OCI-LY7 (cell line): ENCODE data around the gene C1orf116. TPM values are rescaled to one million over a fixed set of nuclear protein-coding genes. Genes with fewer than 3 reads are reported as not detected.

Experiments
- BruUV-seq: library from RNA; stranded (reverse); fragments of 400-500 nt; replicated peaks from 2 replicates; lab custom pipeline; 2021; lab: Mats Ljungman, UMichigan
- CTCF ChIA-PET: fragments of 300-600 bp; sonication (Branson Sonifier 250); formaldehyde crosslinking; loops from one replicate; lab custom pipeline; 2022; ENCODE audit warnings: antibody characterized with exemption; ENCODE audit not compliant: unreplicated experiment; lab: Charles Lee
- POLR2A ChIA-PET: fragments of 300-600 bp; sonication (Branson Sonifier 250); formaldehyde crosslinking; loops from one replicate; lab custom pipeline; 2022; ENCODE audit warnings: antibody characterized with exemption; lab: Charles Lee
- DNase-seq: peaks from one replicate; pipeline ENCODE4 v3.0.0-alpha.2; 2015; ENCODE audit warnings: low spot score
- H2AFZ ChIP-seq: fragments of 200-600 bp; sonication (generic), shearing (Covaris generic); 2 replicates; pipeline ENCODE4 v1.6.1; 2014; ENCODE audit warnings: mild to moderate bottlenecking, antibody characterized with exemption, low read length, moderate library complexity
- H3K27ac ChIP-seq: fragments of 200-600 bp; sonication (generic); 2 replicates; pipeline ENCODE4 v1.5.1; 2014; ENCODE audit warnings: mixed run types, low read depth, mild to moderate bottlenecking, moderate library complexity, low read length, inconsistent platforms; ENCODE audit not compliant: poor library complexity, severe bottlenecking
- H3K36me3 ChIP-seq: fragments of 200-600 bp; sonication (generic); 2 replicates; pipeline ENCODE4 v1.6.1; 2014; ENCODE audit warnings: mild to moderate bottlenecking, antibody characterized with exemption, low read length, moderate library complexity, mixed read lengths; ENCODE audit not compliant: insufficient read depth
- H3K4me1 ChIP-seq: fragments of 200-600 bp; sonication (generic); 2 replicates; pipeline ENCODE4 v1.5.1; 2014; ENCODE audit warnings: mild to moderate bottlenecking, low read length; ENCODE audit not compliant: insufficient read depth, poor library complexity, severe bottlenecking
- H3K4me2 ChIP-seq: fragments of 200-600 bp; sonication (generic); 2 replicates; pipeline ENCODE4 v1.6.1; 2014; ENCODE audit warnings: mild to moderate bottlenecking, low read length
- H3K4me3 ChIP-seq: fragments of 200-600 bp; sonication (generic); 2 replicates; pipeline ENCODE4 v1.5.1; 2014; ENCODE audit warnings: mild to moderate bottlenecking, low read depth, low read length; ENCODE audit not compliant: poor library complexity, severe bottlenecking
- H3K79me2 ChIP-seq: fragments of 200-600 bp; sonication (generic); 2 replicates; pipeline ENCODE4 v1.6.1; 2016; ENCODE audit warnings: low read depth, mild to moderate bottlenecking, low read length, moderate library complexity, mixed read lengths; ENCODE audit not compliant: insufficient read depth
- H3K9me2 ChIP-seq: fragments of 200-600 bp; sonication (generic); 2 replicates; pipeline ENCODE4 v1.6.1; 2016; ENCODE audit warnings: mild to moderate bottlenecking, low read length, mixed read lengths; ENCODE audit not compliant: insufficient read depth
- H3K9me3 ChIP-seq: fragments of 200-600 bp; sonication (generic); 2 replicates; pipeline ENCODE4 v1.6.1; 2014; ENCODE audit warnings: mild to moderate bottlenecking, mixed run types, low read length, mixed read lengths
- H4K20me1 ChIP-seq: fragments of 200-600 bp; sonication (generic); 2 replicates; pipeline ENCODE4 v1.6.1; 2014; ENCODE audit warnings: mild to moderate bottlenecking, antibody characterized with exemption, low read length, moderate library complexity, mixed read lengths; ENCODE audit not compliant: insufficient read depth
- CTCF ChIP-seq: fragments of 200-600 bp; sonication (generic); conservative IDR thresholded peaks from 2 replicates; pipeline ENCODE4 v1.5.1; 2014; ENCODE audit warnings: mild to moderate bottlenecking, antibody characterized with exemption, low read length, moderate library complexity, mixed read lengths
- EZH2phosphoT487 ChIP-seq: fragments of 200-600 bp; sonication (generic); IDR thresholded peaks from 2 replicates; pipeline ENCODE4 v1.6.1; 2018; ENCODE audit warnings: low read depth, borderline replicate concordance, mild to moderate bottlenecking, mixed run types, antibody characterized with exemption, low read length, moderate library complexity, mixed read lengths
- intact Hi-C: fragments of 100-400 bp; cut with micrococcal nuclease; formaldehyde crosslinking; loops from one replicate; pipeline ENCODE4 v1.10.0; 2022; ENCODE audit not compliant: unreplicated experiment
- total RNA-seq, 2 experiments: library from RNA; depleted of rRNA in 1 of 2; stranded (reverse); fragments of >200 nt in 1 of 2; shearing (Covaris generic) in 1 of 2; gene quantifications; 2 replicates each; pipeline ENCODE4 v1.2.3, GENCODE V29; 2014 to 2022

The C1orf116 gene
- total RNA-seq, 2 experiments from 2014 or later, result not detected

- H4K20me1 ChIP-seq, result no peaks in the 10 kb centered on the region
- no peaks in the 10 kb centered on the region for H3K9me2 ChIP-seq
- TF ChIP-seq EZH2phosphoT487 (no peak), CTCF (no peak)
- H3K4me1 ChIP-seq, result peaks cover 6% of the 10 kb centered on the region
- intact Hi-C loops, result no loop called here
- no peak overlapping the region for H2AFZ ChIP-seq
- H3K79me2 ChIP-seq, result no peaks in the 10 kb centered on the region
- no peak for DNase-seq
- H3K4me2 ChIP-seq, result no peak overlapping the region
- no peaks in the 10 kb centered on the region for H3K9me3 ChIP-seq
- H3K36me3 ChIP-seq, result peaks cover 63% of the 10 kb centered on the region
- H3K4me3 ChIP-seq, result no peak overlapping the region
- BruUV-seq, result no TSS peak
- CTCF ChIA-PET, result no interaction called here
- no peak overlapping the region for H3K27ac ChIP-seq
- POLR2A ChIA-PET, result no interaction called here
These were observed 34.6 kb upstream of the C1orf116 start for GRCh38 chr1:207067185-207067584.

DNA sequence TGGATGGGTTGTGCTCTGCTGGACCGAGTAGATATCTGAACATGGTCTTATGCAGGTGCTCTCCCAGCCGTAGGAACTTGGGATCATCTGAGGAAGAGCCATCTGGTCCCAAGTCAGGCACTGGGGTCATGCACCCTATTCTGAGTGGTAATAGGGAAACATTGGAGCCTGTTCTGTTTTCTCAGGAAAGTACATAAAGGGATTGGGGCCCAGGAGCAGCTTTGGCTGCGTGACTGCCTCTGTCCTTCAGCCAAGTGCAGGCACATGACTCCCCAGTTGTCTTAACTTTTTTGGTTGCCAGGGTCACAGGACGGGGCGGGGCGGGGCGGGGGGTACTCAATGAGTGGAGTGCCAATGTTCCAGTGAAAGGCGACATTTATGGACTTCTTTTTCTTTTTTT lies 32.0 kb upstream of the C1orf116 start:
- Histone ChIP-seq H3K4me2 (no peak overlapping the region), H3K27ac (no peak overlapping the region), H3K79me2 (no peaks in the 10 kb centered on the region), H3K9me3 (no peaks in the 10 kb centered on the region), H3K36me3 (peaks cover 59% of the 10 kb centered on the region), H3K4me1 (peaks cover 2% of the 10 kb centered on the region), H3K4me3 (no peak overlapping the region), H4K20me1 (no peaks in the 10 kb centered on the region), H2AFZ (no peak overlapping the region), H3K9me2 (no peaks in the 10 kb centered on the region)
- ChIA-PET CTCF (no interaction called here), POLR2A (no interaction called here)
- intact Hi-C loops, result no loop called here
- no peak for TF ChIP-seq CTCF
- TF ChIP-seq EZH2phosphoT487, result no peak
- no peak for DNase-seq
- no TSS peak for BruUV-seq

GRCh38 chr1:207063014-207063413 lies 30.5 kb upstream of the C1orf116 start:
- ChIA-PET POLR2A (no interaction called here), CTCF (no interaction called here)

More at GRCh38 chr1:207063014-207063413, 30.5 kb upstream of the C1orf116 start:
- Histone ChIP-seq H3K4me1 (peaks cover 17% of the 10 kb centered on the region), H3K4me3 (no peak overlapping the region), H3K9me2 (no peaks in the 10 kb centered on the region), H2AFZ (no peak overlapping the region), H3K9me3 (no peaks in the 10 kb centered on the region), H3K27ac (no peak overlapping the region), H3K4me2 (no peak overlapping the region), H3K79me2 (no peaks in the 10 kb centered on the region), H4K20me1 (no peaks in the 10 kb centered on the region), H3K36me3 (peaks cover 47% of the 10 kb centered on the region)
- DNase-seq, result no peak
- no peak for TF ChIP-seq EZH2phosphoT487
- no peak for TF ChIP-seq CTCF
- no TSS peak for BruUV-seq
- intact Hi-C loops, result no loop called here
